Measurements from ENCODE around the gene GLT8D1. TPM values are rescaled to one million over a fixed set of nuclear protein-coding genes. Genes with fewer than 3 reads are reported as not detected.

The GLT8D1 gene
- total and polyA plus RNA-seq, 2 experiments from 2014 or later = 30.0 to 40.8 TPM

DNA sequence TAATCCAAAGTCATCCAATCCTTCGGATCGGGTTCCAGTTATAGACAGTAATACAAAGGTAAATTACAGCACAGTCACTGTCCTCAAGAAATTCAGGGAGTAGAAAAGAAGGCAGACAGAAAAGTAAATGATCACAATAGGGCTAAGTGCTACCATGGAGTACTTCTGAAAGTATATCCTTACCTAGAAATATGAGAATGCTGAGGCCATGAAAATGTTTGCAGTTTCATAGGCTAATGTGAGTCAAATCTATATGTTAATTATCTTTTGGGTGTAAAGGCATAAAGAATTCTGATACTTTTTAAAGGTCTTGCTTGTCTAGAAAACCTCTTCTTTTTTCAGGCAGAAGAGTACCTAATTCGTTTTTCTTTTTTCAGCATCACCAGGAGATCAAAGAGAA, 49.7 kb downstream of the GLT8D1 start:
- no peaks in the 10 kb centered on the region for H3K79me2 ChIP-seq (replicated peaks; ENCODE audit: insufficient read depth)
- no peak overlapping the region for H3K27ac Mint-ChIP-seq
- peaks cover 2% of the 10 kb centered on the region for H3K27me3 Mint-ChIP-seq (ENCODE audit: insufficient read depth, low read depth, poor library complexity)
- H4K20me1 ChIP-seq (replicated peaks; ENCODE audit: insufficient read depth) = no peaks in the 10 kb centered on the region; the same call in 1 of the 2 replicates
- no peaks in the 10 kb centered on the region for H3F3A ChIP-seq (replicated peaks; ENCODE audit: low read depth)
- H3K9me2 ChIP-seq (ENCODE audit: insufficient read depth) = no peaks in the 10 kb centered on the region
- no peaks in the 10 kb centered on the region for H3K4me1 ChIP-seq (ENCODE audit: insufficient read depth)
- H3K36me3 Mint-ChIP-seq (ENCODE audit: low read depth) = peaks cover 56% of the 10 kb centered on the region
- no peak overlapping the region for H3K27ac ChIP-seq (ENCODE audit: low read depth)
- no peak overlapping the region for H3K4me2 ChIP-seq
- H3K36me3 ChIP-seq (ENCODE audit: insufficient read depth) = peaks cover 51% of the 10 kb centered on the region
- TF ChIP-seq POLR2AphosphoS5 (IDR thresholded peaks at IDR 0.05; ENCODE audit: low read depth) (no peak), NANOG (IDR thresholded peaks at IDR 0.05; ENCODE audit: borderline replicate concordance) (no peak), STAT1 (IDR thresholded peaks at IDR 0.05; ENCODE audit: unreplicated experiment) (no peak), EZH2 (IDR thresholded peaks at IDR 0.05; ENCODE audit: low read depth, unreplicated experiment) (no peak), REST (IDR thresholded peaks at IDR 0.05; ENCODE audit: unreplicated experiment) (no peak), JUNB (IDR thresholded peaks at IDR 0.05; ENCODE audit: unreplicated experiment) (no peak), EZH2phosphoT487 (IDR thresholded peaks at IDR 0.05; ENCODE audit: unreplicated experiment) (no peak), CREB1 (CRISPR knock-in tag; IDR thresholded peaks at IDR 0.05; ENCODE audit: low read depth) (no peak), ZNF114 (CRISPR knock-in tag; IDR thresholded peaks at IDR 0.05) (no peak)
- TF ChIP-seq, protein P1, sequence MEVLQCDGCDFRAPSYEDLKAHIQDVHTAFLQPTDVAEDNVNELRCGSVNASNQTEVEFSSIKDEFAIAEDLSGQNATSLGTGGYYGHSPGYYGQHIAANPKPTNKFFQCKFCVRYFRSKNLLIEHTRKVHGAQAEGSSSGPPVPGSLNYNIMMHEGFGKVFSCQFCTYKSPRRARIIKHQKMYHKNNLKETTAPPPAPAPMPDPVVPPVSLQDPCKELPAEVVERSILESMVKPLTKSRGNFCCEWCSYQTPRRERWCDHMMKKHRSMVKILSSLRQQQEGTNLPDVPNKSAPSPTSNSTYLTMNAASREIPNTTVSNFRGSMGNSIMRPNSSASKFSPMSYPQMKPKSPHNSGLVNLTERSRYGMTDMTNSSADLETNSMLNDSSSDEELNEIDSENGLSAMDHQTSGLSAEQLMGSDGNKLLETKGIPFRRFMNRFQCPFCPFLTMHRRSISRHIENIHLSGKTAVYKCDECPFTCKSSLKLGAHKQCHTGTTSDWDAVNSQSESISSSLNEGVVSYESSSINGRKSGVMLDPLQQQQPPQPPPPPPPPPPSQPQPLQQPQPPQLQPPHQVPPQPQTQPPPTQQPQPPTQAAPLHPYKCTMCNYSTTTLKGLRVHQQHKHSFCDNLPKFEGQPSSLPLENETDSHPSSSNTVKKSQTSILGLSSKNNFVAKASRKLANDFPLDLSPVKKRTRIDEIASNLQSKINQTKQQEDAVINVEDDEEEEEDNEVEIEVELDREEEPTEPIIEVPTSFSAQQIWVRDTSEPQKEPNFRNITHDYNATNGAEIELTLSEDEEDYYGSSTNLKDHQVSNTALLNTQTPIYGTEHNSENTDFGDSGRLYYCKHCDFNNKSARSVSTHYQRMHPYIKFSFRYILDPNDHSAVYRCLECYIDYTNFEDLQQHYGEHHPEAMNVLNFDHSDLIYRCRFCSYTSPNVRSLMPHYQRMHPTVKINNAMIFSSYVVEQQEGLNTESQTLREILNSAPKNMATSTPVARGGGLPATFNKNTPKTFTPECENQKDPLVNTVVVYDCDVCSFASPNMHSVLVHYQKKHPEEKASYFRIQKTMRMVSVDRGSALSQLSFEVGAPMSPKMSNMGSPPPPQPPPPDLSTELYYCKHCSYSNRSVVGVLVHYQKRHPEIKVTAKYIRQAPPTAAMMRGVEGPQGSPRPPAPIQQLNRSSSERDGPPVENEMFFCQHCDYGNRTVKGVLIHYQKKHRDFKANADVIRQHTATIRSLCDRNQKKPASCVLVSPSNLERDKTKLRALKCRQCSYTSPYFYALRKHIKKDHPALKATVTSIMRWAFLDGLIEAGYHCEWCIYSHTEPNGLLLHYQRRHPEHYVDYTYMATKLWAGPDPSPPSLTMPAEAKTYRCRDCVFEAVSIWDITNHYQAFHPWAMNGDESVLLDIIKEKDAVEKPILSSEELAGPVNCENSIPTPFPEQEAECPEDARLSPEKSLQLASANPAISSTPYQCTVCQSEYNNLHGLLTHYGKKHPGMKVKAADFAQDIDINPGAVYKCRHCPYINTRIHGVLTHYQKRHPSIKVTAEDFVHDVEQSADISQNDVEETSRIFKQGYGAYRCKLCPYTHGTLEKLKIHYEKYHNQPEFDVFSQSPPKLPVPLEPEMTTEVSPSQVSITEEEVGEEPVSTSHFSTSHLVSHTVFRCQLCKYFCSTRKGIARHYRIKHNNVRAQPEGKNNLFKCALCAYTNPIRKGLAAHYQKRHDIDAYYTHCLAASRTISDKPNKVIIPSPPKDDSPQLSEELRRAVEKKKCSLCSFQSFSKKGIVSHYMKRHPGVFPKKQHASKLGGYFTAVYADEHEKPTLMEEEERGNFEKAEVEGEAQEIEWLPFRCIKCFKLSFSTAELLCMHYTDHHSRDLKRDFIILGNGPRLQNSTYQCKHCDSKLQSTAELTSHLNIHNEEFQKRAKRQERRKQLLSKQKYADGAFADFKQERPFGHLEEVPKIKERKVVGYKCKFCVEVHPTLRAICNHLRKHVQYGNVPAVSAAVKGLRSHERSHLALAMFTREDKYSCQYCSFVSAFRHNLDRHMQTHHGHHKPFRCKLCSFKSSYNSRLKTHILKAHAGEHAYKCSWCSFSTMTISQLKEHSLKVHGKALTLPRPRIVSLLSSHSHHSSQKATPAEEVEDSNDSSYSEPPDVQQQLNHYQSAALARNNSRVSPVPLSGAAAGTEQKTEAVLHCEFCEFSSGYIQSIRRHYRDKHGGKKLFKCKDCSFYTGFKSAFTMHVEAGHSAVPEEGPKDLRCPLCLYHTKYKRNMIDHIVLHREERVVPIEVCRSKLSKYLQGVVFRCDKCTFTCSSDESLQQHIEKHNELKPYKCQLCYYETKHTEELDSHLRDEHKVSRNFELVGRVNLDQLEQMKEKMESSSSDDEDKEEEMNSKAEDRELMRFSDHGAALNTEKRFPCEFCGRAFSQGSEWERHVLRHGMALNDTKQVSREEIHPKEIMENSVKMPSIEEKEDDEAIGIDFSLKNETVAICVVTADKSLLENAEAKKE (CRISPR knock-in tag; IDR thresholded peaks at IDR 0.05) = no peak
- no peak overlapping the region for H2AFZ ChIP-seq
- H3K4me3 ChIP-seq = no peak overlapping the region
- ATAC-seq (no peak), DNase-seq (ENCODE audit: low spot score) (no peak)
- H3K9me3 Mint-ChIP-seq = no peaks in the 10 kb centered on the region
- no peak overlapping the region for H3K4me3 Mint-ChIP-seq
- H3K4me1 Mint-ChIP-seq = peaks cover 4% of the 10 kb centered on the region; the same call in 2 of the 3 replicates
- H3K27me3 ChIP-seq (ENCODE audit: insufficient read depth) = no peaks in the 10 kb centered on the region

Data from GM23338 (cell line).